K562 (cell line): Measurements from ENCODE around the gene CDC37. TPM values are rescaled to one million over a fixed set of nuclear protein-coding genes. Genes with fewer than 3 reads are reported as not detected.
A peak's percentile ranks its signal among the peaks of the same experiment; 100 is the strongest.

Experiments
- ATAC-seq: fragments of 200-7000 bp; cut with Tn5 transposase; 3 replicates; pipeline ENCODE4 v1.9.1; 2020; ENCODE audit warnings: moderate library complexity
- BruUV-seq: library from RNA; stranded (reverse); fragments of 400-500 nt; replicated peaks from 2 replicates; lab custom pipeline; 2021; lab: Mats Ljungman, UMichigan
- CTCF ChIA-PET: fragments of 300-600 bp; formaldehyde crosslinking; extraction: SDS; loops from one replicate; lab custom pipeline; 2021; ENCODE audit warnings: low intra/inter-chr PET ratio; lab: Yijun Ruan, JAX
- POLR2A ChIA-PET: fragments of 300-600, 350-650 bp; sonication (Branson Sonifier 250); formaldehyde crosslinking; extraction: SDS; loops from one replicate; lab custom pipeline; 2021; ENCODE audit warnings: antibody characterized with exemption, inconsistent platforms; lab: Yijun Ruan, JAX
- DNase-seq, 4 experiments: peaks; one replicate each; pipeline versions ENCODE4 v3.0.0 to v3.0.0-alpha.2; 2011 to 2018; ENCODE audit warnings: low spot score in 3 of 4, mixed read lengths in 3 of 4; ENCODE audit errors: extremely low read depth in 1 of 4
- FAIRE-seq: peaks from 2 replicates; lab custom pipeline; 2011; peaks lifted over from hg19 to GRCh38; lab: Jason Lieb, UNC
- H2AFZ ChIP-seq: 2 replicates; pipeline ENCODE4 v1.6.0; 2011; ENCODE audit warnings: low read depth, low read length, control low read depth, inconsistent platforms
- H3K27ac ChIP-seq: fragments of 200-600 bp; 3 replicates; pipeline ENCODE4 v1.8.0; 2011; ENCODE audit warnings: low read depth, mild to moderate bottlenecking, control low read depth, inconsistent platforms, low read length, moderate library complexity, mixed read lengths; ENCODE audit errors: extremely low read depth
- H3K27me3 ChIP-seq, 2 experiments: fragments of 300-600 bp in 1 of 2; 2 replicates in 1 of 2; 3 replicates in 1 of 2; pipeline versions ENCODE4 v1.6.0 to v1.8.0; 2011; ENCODE audit warnings: inconsistent platforms in 2 of 2, low read length in 2 of 2, mild to moderate bottlenecking in 1 of 2, mixed read lengths in 1 of 2, moderate library complexity in 1 of 2; ENCODE audit not compliant: control insufficient read depth in 2 of 2, insufficient read depth in 2 of 2
- H3K36me3 ChIP-seq: fragments of 300-600 bp; 3 replicates; pipeline ENCODE4 v1.8.0; 2011; ENCODE audit warnings: mild to moderate bottlenecking, low read length, inconsistent platforms; ENCODE audit not compliant: control insufficient read depth, insufficient read depth
- H3K4me1 ChIP-seq, 2 experiments: fragments of 200-600 bp in 1 of 2; replicated peaks in 1 of 2; 2 replicates in 1 of 2; 3 replicates in 1 of 2; pipeline versions ENCODE4 v1.5.1 to v1.8.0; 2011; ENCODE audit warnings: inconsistent platforms in 2 of 2, low read length in 2 of 2, mild to moderate bottlenecking in 1 of 2, mixed read lengths in 1 of 2, moderate library complexity in 1 of 2; ENCODE audit not compliant: control insufficient read depth in 2 of 2, insufficient read depth in 2 of 2
- H3K4me2 ChIP-seq: 2 replicates; pipeline ENCODE4 v1.6.1; 2011; ENCODE audit warnings: low read length, control low read depth, inconsistent platforms, mixed read lengths; ENCODE audit not compliant: insufficient read depth
- H3K4me3 ChIP-seq: fragments of 200-600 bp; sonication (generic), shearing (Covaris generic); 2 replicates; pipeline ENCODE4 v1.5.1; 2016; ENCODE audit warnings: control low read depth, inconsistent platforms
- H3K79me2 ChIP-seq: fragments of 200-600 bp; 3 replicates; pipeline ENCODE4 v1.8.0; 2011; ENCODE audit warnings: low read length, inconsistent platforms; ENCODE audit not compliant: control insufficient read depth, insufficient read depth
- H3K9ac ChIP-seq, 2 experiments: 2 replicates each; pipeline versions ENCODE4 v1.6.0 to v1.6.1; 2011; ENCODE audit warnings: low read depth in 2 of 2, low read length in 2 of 2, control low read depth in 1 of 2, inconsistent platforms in 1 of 2, mild to moderate bottlenecking in 1 of 2, mixed read lengths in 1 of 2; ENCODE audit not compliant: insufficient read depth in 1 of 2
- H3K9me1 ChIP-seq: one replicate; pipeline ENCODE4 v1.6.0; 2011; ENCODE audit warnings: inconsistent platforms, mild to moderate bottlenecking, low read length, moderate library complexity; ENCODE audit not compliant: control insufficient read depth, insufficient read depth
- H3K9me3 ChIP-seq: replicated peaks from 2 replicates; pipeline ENCODE4 v1.5.1; 2011; ENCODE audit warnings: low read depth, low read length, inconsistent platforms; ENCODE audit not compliant: control insufficient read depth, insufficient read depth
- H4K20me1 ChIP-seq: replicated peaks from 2 replicates; pipeline ENCODE4 v1.6.1; 2011; ENCODE audit warnings: low read length, inconsistent platforms, mixed read lengths; ENCODE audit not compliant: control insufficient read depth, insufficient read depth
- CC2D1A ChIP-seq: fragments of 450-650 bp; IDR thresholded peaks from 2 replicates; pipeline ENCODE4 v1.6.1; 2017; ENCODE audit warnings: mild to moderate bottlenecking
- CHD2 ChIP-seq: IDR thresholded peaks from 2 replicates; pipeline ENCODE4 v1.6.1; 2011; ENCODE audit warnings: low read depth, low read length
- HNRNPL ChIP-seq: fragments of 200-400 bp; formaldehyde crosslinking; IDR thresholded peaks from 2 replicates; pipeline ENCODE4 v1.6.1; 2017; ENCODE audit warnings: low read depth, mild to moderate bottlenecking, low read length
- JUND ChIP-seq, 2 experiments: IDR thresholded peaks; 2 replicates in 1 of 2; 3 replicates in 1 of 2; pipeline ENCODE4 v1.6.1; 2011; ENCODE audit warnings: borderline replicate concordance in 2 of 2, low read depth in 2 of 2, low read length in 2 of 2, improper control_type of control experiment in 1 of 2, missing biosample characterization in 1 of 2, missing genetic modification characterization in 1 of 2, missing genetic modification reagents in 1 of 2
- KDM5B ChIP-seq: fragments of 200-600 bp; sonication (generic); IDR thresholded peaks from 2 replicates; pipeline ENCODE4 v1.6.1; 2012; ENCODE audit warnings: low read depth, mild to moderate bottlenecking, moderate library complexity, low read length, control low read depth, inconsistent platforms; ENCODE audit not compliant: insufficient replicate concordance
- MBD2 ChIP-seq: sonication (generic); IDR thresholded peaks from 2 replicates; pipeline ENCODE4 v1.6.1; 2016; ENCODE audit warnings: low read depth, borderline replicate concordance
- NKRF ChIP-seq: fragments of 450-650 bp; IDR thresholded peaks from 2 replicates; pipeline ENCODE4 v1.6.1; 2016; ENCODE audit warnings: borderline replicate concordance
- SMARCA5 ChIP-seq: fragments of 450-650 bp; IDR thresholded peaks from 2 replicates; pipeline ENCODE4 v1.6.1; 2016
- SMARCB1 ChIP-seq: IDR thresholded peaks from 2 replicates; pipeline ENCODE4 v1.6.1; 2011; ENCODE audit warnings: improper control_type of control experiment, low read depth; ENCODE audit not compliant: insufficient read length
- SPI1 ChIP-seq: IDR thresholded peaks from 2 replicates; pipeline ENCODE4 v1.6.1; 2011; ENCODE audit warnings: low read depth, low read length, control low read depth, borderline replicate concordance
- THAP12 ChIP-seq: fragments of 250-450 bp; sonication (Bioruptor Pico); IDR thresholded peaks from 2 replicates; pipeline ENCODE4 v1.9.0; 2021; ENCODE audit warnings: mild to moderate bottlenecking, inconsistent platforms
- ZKSCAN1 ChIP-seq: fragments of 150-350 bp; IDR thresholded peaks from 2 replicates; pipeline ENCODE4 v1.6.1; 2016; ENCODE audit warnings: low read depth, low read length
- ZNF740 ChIP-seq, 3 experiments: fragments of 200-800 bp in 1 of 3; sonication (Bioruptor generic) in 1 of 3; sonication (generic) in 1 of 3; formaldehyde crosslinking in 1 of 3; IDR thresholded peaks; 2 replicates each; pipeline versions ENCODE4 v1.6.1 to v1.8.0; 2016 to 2022; ENCODE audit warnings: mild to moderate bottlenecking in 2 of 3, missing compliant biosample characterization in 2 of 3, missing genetic modification characterization in 2 of 3, missing genetic modification reagents in 1 of 3
- WGBS: fragments of 100-300 bp; shearing (Covaris generic); methylation state at CpG from one replicate; pipeline ENCODE4 v1.1.6; 2016; ENCODE audit warnings: low coverage, mixed read lengths; ENCODE audit not compliant: insufficient coverage; ENCODE audit errors: missing lambda C conversion rate; 5-methylcytosine and 5-hydroxymethylcytosine counted together
- in situ Hi-C: fragments of 300-500 bp; cut with MboI; formaldehyde crosslinking; loops from 4 replicates; pipeline ENCODE4 v1.15.0; 2018; ENCODE audit warnings: inconsistent platforms, mixed read lengths
- intact Hi-C: fragments of 100-400 bp; cut with micrococcal nuclease; formaldehyde crosslinking; loops from 2 replicates; pipeline ENCODE4 v1.14.2; 2022
- polyA plus RNA-seq, 8 experiments: library from polyadenylated mRNA; depleted of rRNA in 4 of 8; stranded (reverse) in 5 of 8; unstranded in 3 of 8; fragments of >200 nt; fragmentation: Nextera tagmentation in 2 of 8; fragmentation: Illumina TruSeq in 1 of 8; extraction: Ambion mirVana in 2 of 8; extraction: Trizol in 1 of 8; gene quantifications; 2 replicates each; pipeline versions ENCODE4 v1.2.1 to v1.2.3, GENCODE V29; 2011 to 2014; ENCODE audit warnings: inconsistent platforms in 1 of 8, missing spikeins in 1 of 8
- total RNA-seq, 7 experiments: library from RNA; depleted of rRNA in 6 of 7; stranded (reverse); fragments of >200 nt in 6 of 7; fragmentation: Illumina TruSeq in 2 of 7; extraction: Trizol in 2 of 7; gene quantifications; 2 replicates each; pipeline versions ENCODE4 v1.2.1 to v1.2.3, GENCODE V29; 2011 to 2021; ENCODE audit warnings: low replicate concordance in 1 of 7

Gene CDC37
- total and polyA plus RNA-seq, 9 of the 15 experiments (the other 6 are each of a cell fraction or from before 2014, with no cell fraction given): 6.6 to 538 (median 227) TPM

GRCh38 chr19:10421240-10422045 lies 18.1 kb upstream of the CDC37 start:
- H3K36me3 ChIP-seq: no peaks in the 10 kb centered on the region; the same call in 2 of the 3 replicates
- ChIA-PET POLR2A (interaction anchor here (0.6 to 1.4 kb wide), 4 partner anchors 9 to 19 kb away, joined by 3 to 10 read pairs (median 3); no protein-coding TSS in a partner anchor), CTCF (no interaction called here)
- H3K4me2 ChIP-seq: peak overlapping the region; percentile 84
- peak overlapping the region; percentile 40; the same call in 2 of the 3 replicates for H3K27ac ChIP-seq
- peaks cover 88% of the 10 kb centered on the region for H3K79me2 ChIP-seq
- H3K27me3 ChIP-seq: no peaks in the 10 kb centered on the region
- intact Hi-C loops: loop anchor here (5.0 kb wide), 1 partner anchor 56 kb away; no protein-coding TSS in a partner anchor
- DNase-seq (peak in 2 of 4 experiments; percentile 7 to 50), ATAC-seq (no peak), FAIRE-seq (no peak)
- H3K9me3 ChIP-seq: no peaks in the 10 kb centered on the region
- peak overlapping the region; percentile 21 to 93 for H3K9ac ChIP-seq
- peaks cover 13% of the 10 kb centered on the region for H4K20me1 ChIP-seq
- H3K4me3 ChIP-seq: peak overlapping the region; percentile 75
- 4% methylated on average over 17 of the region's 17 CpGs for WGBS
- TSS peak; percentile 35 for BruUV-seq
- peaks cover 47 to 83% of the 10 kb centered on the region in 2 experiments; a peak in 4 of 5 replicates for H3K4me1 ChIP-seq
- no peak overlapping the region; the same call in 1 of the 2 replicates for H2AFZ ChIP-seq
- no peaks in the 10 kb centered on the region for H3K9me1 ChIP-seq
- in situ Hi-C loops: no loop called here
- 0 out of 2 replicates have a peak, but pooled peaks have one; percentile 33 for TF ChIP-seq NKRF
- peak; percentile 12; the same call in 1 of the 2 replicates for TF ChIP-seq SPI1
- TF ChIP-seq ZNF740 (CRISPR knock-in tag; IDR thresholded peaks at IDR 0.05): peak; percentile 72; the same call in 1 of the 2 replicates
- TF ChIP-seq ZNF740 (tag; IDR thresholded peaks at IDR 0.05): no peak
- TF ChIP-seq SMARCA5: 0 out of 2 replicates have a peak, but pooled peaks have one; percentile 8
- no peak for TF ChIP-seq CC2D1A
- no peak for TF ChIP-seq HNRNPL
- 0 out of 2 replicates have a peak, but pooled peaks have one; percentile 45 for TF ChIP-seq THAP12 (CRISPR knock-in tag)
- no peak for TF ChIP-seq ZKSCAN1
- TF ChIP-seq JUND (IDR thresholded peaks at IDR 0.05; ENCODE audit: borderline replicate concordance, low read depth, low read length): no peak
- TF ChIP-seq JUND (tag; IDR thresholded peaks at IDR 0.05; ENCODE audit: borderline replicate concordance, low read depth, low read length): no peak
- TF ChIP-seq SMARCB1: no peak
- 0 out of 2 replicates have a peak, but pooled peaks have one; percentile 6 for TF ChIP-seq MBD2
- peak; percentile 15 for TF ChIP-seq KDM5B
- TF ChIP-seq CHD2: no peak
